Neural progenitor cell (in vitro differentiated cells): ENCODE measurements around the gene LAMC1. TPM values are rescaled to one million over a fixed set of nuclear protein-coding genes. Genes with fewer than 3 reads are reported as not detected.
A peak's percentile ranks its signal among the peaks of the same experiment; 100 is the strongest.

Source experiments
- DNase-seq: peaks from one replicate; pipeline ENCODE4 v3.0.0-alpha.2; 2016; ENCODE audit warnings: low spot score
- H2AFZ ChIP-seq: fragments of 200-600 bp; sonication (generic); replicated peaks from 2 replicates; pipeline ENCODE4 v1.6.1; 2016; ENCODE audit warnings: antibody characterized with exemption
- H3F3A ChIP-seq: fragments of 200-600 bp; sonication (generic); 2 replicates; pipeline ENCODE4 v1.6.1; 2016; ENCODE audit warnings: antibody characterized with exemption, low read depth
- H3K27ac ChIP-seq: fragments of 200-600 bp; sonication (generic); 2 replicates; pipeline ENCODE4 v1.5.1; 2016; ENCODE audit warnings: mild to moderate bottlenecking
- H3K27me3 ChIP-seq: fragments of 200-600 bp; sonication (generic); 2 replicates; pipeline ENCODE4 v1.6.1; 2016; ENCODE audit warnings: mild to moderate bottlenecking, moderate library complexity
- H3K36me3 ChIP-seq: fragments of 200-600 bp; sonication (generic); 2 replicates; pipeline ENCODE4 v1.5.1; 2016
- H3K4me1 ChIP-seq: fragments of 200-600 bp; sonication (generic); 2 replicates; pipeline ENCODE4 v1.6.1; 2016; ENCODE audit warnings: mixed run types
- H3K4me2 ChIP-seq: fragments of 200-600 bp; sonication (generic); 2 replicates; pipeline ENCODE4 v1.6.1; 2016
- H3K4me3 ChIP-seq: fragments of 200-600 bp; sonication (generic); 2 replicates; pipeline ENCODE4 v1.5.1; 2016
- H3K79me2 ChIP-seq: fragments of 200-600 bp; sonication (generic); 2 replicates; pipeline ENCODE4 v1.6.1; 2016; ENCODE audit warnings: low read depth
- H3K9ac ChIP-seq: fragments of 200-600 bp; sonication (generic); 2 replicates; pipeline ENCODE4 v1.6.1; 2016
- H3K9me3 ChIP-seq: fragments of 200-600 bp; sonication (generic); 2 replicates; pipeline ENCODE4 v1.5.1; 2016; ENCODE audit warnings: low read depth
- H4K20me1 ChIP-seq: fragments of 200-600 bp; sonication (generic); 2 replicates; pipeline ENCODE4 v1.6.1; 2016; ENCODE audit warnings: low read depth
- H3K27ac Mint-ChIP-seq: 3 replicates; pipeline ENCODE4 v1.8.0; 2021; ENCODE audit warnings: mixed read lengths
- H3K27me3 Mint-ChIP-seq: 2 replicates; pipeline ENCODE4 v1.8.0; 2022; ENCODE audit warnings: low read depth, mild to moderate bottlenecking, inconsistent platforms, moderate library complexity, mixed read lengths; ENCODE audit not compliant: insufficient read depth
- H3K36me3 Mint-ChIP-seq: 3 replicates; pipeline ENCODE4 v1.8.0; 2021; ENCODE audit warnings: mixed read lengths
- H3K4me1 Mint-ChIP-seq: 3 replicates; pipeline ENCODE4 v1.8.0; 2021; ENCODE audit warnings: mixed read lengths
- H3K4me3 Mint-ChIP-seq: 3 replicates; pipeline ENCODE4 v1.8.0; 2021; ENCODE audit warnings: mild to moderate bottlenecking, moderate library complexity, mixed read lengths
- H3K9me3 Mint-ChIP-seq: 3 replicates; pipeline ENCODE4 v1.8.0; 2020; ENCODE audit warnings: mixed read lengths
- EZH2 ChIP-seq: fragments of 200-600 bp; sonication (generic); IDR thresholded peaks from 2 replicates; pipeline ENCODE4 v1.6.1; 2017; ENCODE audit warnings: antibody characterized with exemption, mild to moderate bottlenecking, moderate library complexity
- EZH2phosphoT487 ChIP-seq: fragments of 200-600 bp; sonication (generic); IDR thresholded peaks from 2 replicates; pipeline ENCODE4 v1.6.1; 2017; ENCODE audit warnings: antibody characterized with exemption
- total RNA-seq: library from RNA; depleted of rRNA; stranded (reverse); fragments of >200 nt; gene quantifications from 2 replicates; pipeline ENCODE4 v1.2.3, GENCODE V29; 2015; ENCODE audit warnings: low replicate concordance
- TF ChIP-seq, protein P1 (sequence below): fragments of 200-600 bp; sonication (generic); IDR thresholded peaks from 2 replicates; pipeline ENCODE4 v1.5.1; 2017; ENCODE audit warnings: antibody characterized with exemption, mild to moderate bottlenecking

Gene LAMC1
- total RNA-seq, 1 donor from 2014 or later: 90.2 TPM

DNA sequence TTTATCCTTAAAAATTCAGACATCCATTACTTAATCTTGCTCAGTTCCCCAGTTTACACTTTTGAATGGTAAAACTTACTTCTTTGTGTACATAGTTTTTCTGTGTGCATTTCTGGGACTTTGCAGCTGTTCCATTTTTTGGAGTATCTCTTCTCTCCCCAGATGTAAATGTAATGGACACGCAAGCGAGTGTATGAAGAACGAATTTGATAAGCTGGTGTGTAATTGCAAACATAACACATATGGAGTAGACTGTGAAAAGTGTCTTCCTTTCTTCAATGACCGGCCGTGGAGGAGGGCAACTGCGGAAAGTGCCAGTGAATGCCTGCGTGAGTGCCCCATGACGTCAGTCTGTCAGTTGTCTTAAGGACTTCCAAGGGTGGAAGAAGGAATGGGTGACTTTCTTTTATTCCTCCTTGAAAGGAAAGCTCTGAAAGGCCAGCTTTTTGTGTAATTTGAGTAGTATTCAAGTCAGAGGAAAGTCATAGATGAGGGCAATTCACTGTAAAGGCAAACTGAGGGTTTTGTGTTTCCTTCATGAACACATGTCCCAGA is 87.2 kb downstream of the LAMC1 start:
- Histone ChIP-seq H3K79me2 (no peaks in the 10 kb centered on the region), H2AFZ (no peak overlapping the region), H3K4me3 (no peak overlapping the region), H4K20me1 (no peaks in the 10 kb centered on the region), H3F3A (no peaks in the 10 kb centered on the region), H3K9ac (no peak overlapping the region), H3K36me3 (no peaks in the 10 kb centered on the region), H3K4me1 (peaks cover 12% of the 10 kb centered on the region), H3K27ac (no peak overlapping the region), H3K4me2 (peak overlapping the region; percentile 24), H3K27me3 (no peaks in the 10 kb centered on the region), H3K9me3 (no peaks in the 10 kb centered on the region)
- TF ChIP-seq EZH2phosphoT487 (no peak), EZH2 (no peak)
- TF ChIP-seq, protein P1, sequence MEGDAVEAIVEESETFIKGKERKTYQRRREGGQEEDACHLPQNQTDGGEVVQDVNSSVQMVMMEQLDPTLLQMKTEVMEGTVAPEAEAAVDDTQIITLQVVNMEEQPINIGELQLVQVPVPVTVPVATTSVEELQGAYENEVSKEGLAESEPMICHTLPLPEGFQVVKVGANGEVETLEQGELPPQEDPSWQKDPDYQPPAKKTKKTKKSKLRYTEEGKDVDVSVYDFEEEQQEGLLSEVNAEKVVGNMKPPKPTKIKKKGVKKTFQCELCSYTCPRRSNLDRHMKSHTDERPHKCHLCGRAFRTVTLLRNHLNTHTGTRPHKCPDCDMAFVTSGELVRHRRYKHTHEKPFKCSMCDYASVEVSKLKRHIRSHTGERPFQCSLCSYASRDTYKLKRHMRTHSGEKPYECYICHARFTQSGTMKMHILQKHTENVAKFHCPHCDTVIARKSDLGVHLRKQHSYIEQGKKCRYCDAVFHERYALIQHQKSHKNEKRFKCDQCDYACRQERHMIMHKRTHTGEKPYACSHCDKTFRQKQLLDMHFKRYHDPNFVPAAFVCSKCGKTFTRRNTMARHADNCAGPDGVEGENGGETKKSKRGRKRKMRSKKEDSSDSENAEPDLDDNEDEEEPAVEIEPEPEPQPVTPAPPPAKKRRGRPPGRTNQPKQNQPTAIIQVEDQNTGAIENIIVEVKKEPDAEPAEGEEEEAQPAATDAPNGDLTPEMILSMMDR: no peak
- Mint-ChIP-seq H3K4me3 (no peak overlapping the region), H3K27me3 (no peaks in the 10 kb centered on the region), H3K4me1 (no peaks in the 10 kb centered on the region), H3K36me3 (peaks cover 38% of the 10 kb centered on the region), H3K27ac (no peak overlapping the region), H3K9me3 (no peaks in the 10 kb centered on the region)
- peak; percentile 53 for DNase-seq

DNA sequence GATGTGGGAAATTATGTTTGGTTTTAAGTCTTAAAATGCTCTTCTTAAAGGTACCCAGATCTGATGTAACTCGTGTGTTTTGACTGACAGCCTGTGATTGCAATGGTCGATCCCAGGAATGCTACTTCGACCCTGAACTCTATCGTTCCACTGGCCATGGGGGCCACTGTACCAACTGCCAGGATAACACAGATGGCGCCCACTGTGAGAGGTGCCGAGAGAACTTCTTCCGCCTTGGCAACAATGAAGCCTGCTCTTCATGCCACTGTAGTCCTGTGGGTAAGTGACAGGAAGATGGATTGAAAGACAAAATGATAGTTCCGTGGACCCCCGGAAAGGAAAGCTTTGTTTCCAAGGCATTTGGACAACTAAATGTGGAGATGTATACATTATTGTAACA is 91.2 kb downstream of the LAMC1 start:
- no peak overlapping the region for H3K4me3 ChIP-seq
- Mint-ChIP-seq H3K4me3 (no peak overlapping the region), H3K27me3 (no peaks in the 10 kb centered on the region), H3K4me1 (no peaks in the 10 kb centered on the region), H3K27ac (peak overlapping the region; percentile 40), H3K9me3 (no peaks in the 10 kb centered on the region), H3K36me3 (peaks cover 50% of the 10 kb centered on the region)
- H2AFZ ChIP-seq: no peak overlapping the region
- no peaks in the 10 kb centered on the region for H3K9me3 ChIP-seq
- no peaks in the 10 kb centered on the region for H3K36me3 ChIP-seq
- no peaks in the 10 kb centered on the region for H4K20me1 ChIP-seq
- TF ChIP-seq EZH2 (no peak), EZH2phosphoT487 (no peak)
- TF ChIP-seq, protein P1: no peak
- DNase-seq: no peak
- no peak overlapping the region for H3K9ac ChIP-seq
- no peak overlapping the region for H3K27ac ChIP-seq
- no peaks in the 10 kb centered on the region for H3K79me2 ChIP-seq
- H3K27me3 ChIP-seq: no peaks in the 10 kb centered on the region
- no peak overlapping the region for H3K4me2 ChIP-seq
- H3K4me1 ChIP-seq: peaks cover 12% of the 10 kb centered on the region
- no peaks in the 10 kb centered on the region for H3F3A ChIP-seq

DNA sequence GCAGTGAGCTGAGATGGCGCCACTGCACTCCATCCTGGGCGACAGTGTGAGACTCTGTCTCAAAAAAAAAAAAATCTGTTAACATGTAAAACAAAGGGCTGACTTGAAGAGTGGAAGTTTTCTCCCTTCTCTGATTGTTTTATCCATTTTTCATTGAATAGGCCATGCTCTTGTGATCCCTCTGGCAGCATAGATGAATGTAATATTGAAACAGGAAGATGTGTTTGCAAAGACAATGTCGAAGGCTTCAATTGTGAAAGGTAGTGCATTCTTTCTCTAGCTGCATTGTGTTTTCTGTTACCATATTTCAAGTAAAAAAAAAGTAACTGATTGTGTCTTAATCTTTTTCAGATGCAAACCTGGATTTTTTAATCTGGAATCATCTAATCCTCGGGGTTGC is 93.2 kb downstream of the LAMC1 start:
- H3K4me3 Mint-ChIP-seq: no peak overlapping the region
- Histone ChIP-seq H3K4me1 (no peaks in the 10 kb centered on the region), H3K4me3 (no peak overlapping the region), H3K36me3 (no peaks in the 10 kb centered on the region), H3K9me3 (no peaks in the 10 kb centered on the region), H3K79me2 (no peaks in the 10 kb centered on the region), H3K27me3 (no peaks in the 10 kb centered on the region), H3K4me2 (no peak overlapping the region), H3F3A (no peaks in the 10 kb centered on the region), H2AFZ (no peak overlapping the region), H3K9ac (no peak overlapping the region), H3K27ac (no peak overlapping the region), H4K20me1 (no peaks in the 10 kb centered on the region)
- H3K36me3 Mint-ChIP-seq: peaks cover 55% of the 10 kb centered on the region
- H3K9me3 Mint-ChIP-seq: no peaks in the 10 kb centered on the region
- H3K27me3 Mint-ChIP-seq: no peaks in the 10 kb centered on the region
- TF ChIP-seq EZH2phosphoT487 (no peak), EZH2 (no peak)
- TF ChIP-seq, protein P1: no peak
- H3K27ac Mint-ChIP-seq: no peak overlapping the region
- H3K4me1 Mint-ChIP-seq: no peaks in the 10 kb centered on the region
- DNase-seq: no peak
